SJCRH30 (cell line): ENCODE data around the gene RAF1. TPM values are rescaled to one million over a fixed set of nuclear protein-coding genes. Genes with fewer than 3 reads are reported as not detected.
A peak's percentile ranks its signal among the peaks of the same experiment; 100 is the strongest.
"Not testable (repeated sequence)": the region's sequence is repeated elsewhere in the genome, so short reads cannot be mapped to it uniquely, and the experiment has no call there.

Source experiments
- DNase-seq, 2 experiments: peaks; one replicate each; pipeline ENCODE4 v3.0.0-alpha.2; 2015 to 2020
- H3K27ac ChIP-seq: fragments of 250-450 bp; sonication (Bioruptor Pico); 2 replicates; pipeline ENCODE4 v1.5.1; 2020; ENCODE audit warnings: mild to moderate bottlenecking, moderate library complexity
- H3K27me3 ChIP-seq: fragments of 250-450 bp; sonication (Bioruptor Pico); 2 replicates; pipeline ENCODE4 v1.5.1; 2020; ENCODE audit warnings: mild to moderate bottlenecking, moderate library complexity
- H3K36me3 ChIP-seq: fragments of 250-450 bp; sonication (Bioruptor Pico); 2 replicates; pipeline ENCODE4 v1.5.1; 2020; ENCODE audit warnings: mild to moderate bottlenecking, moderate library complexity
- H3K4me1 ChIP-seq: fragments of 250-450 bp; sonication (Bioruptor Pico); 2 replicates; pipeline ENCODE4 v1.5.1; 2020; ENCODE audit warnings: mild to moderate bottlenecking, moderate library complexity
- H3K4me3 ChIP-seq: fragments of 250-450 bp; sonication (Bioruptor Pico); 2 replicates; pipeline ENCODE4 v1.5.1; 2020; ENCODE audit warnings: mild to moderate bottlenecking, moderate library complexity
- H3K9me3 ChIP-seq: fragments of 250-450 bp; sonication (Bioruptor Pico); replicated peaks from 2 replicates; pipeline ENCODE4 v1.5.1; 2020; ENCODE audit warnings: mild to moderate bottlenecking, moderate library complexity
- total RNA-seq: library from RNA; depleted of rRNA; stranded (reverse); fragments of >200 nt; shearing (Covaris generic); gene quantifications from 2 replicates; pipeline ENCODE4 v1.2.3, GENCODE V29; 2014

The RAF1 gene
- total RNA-seq, 1 experiment from 2014 or later, result 129 TPM

- Histone ChIP-seq H3K4me1 (peaks cover 24% of the 10 kb centered on the region), H3K36me3 (no peaks in the 10 kb centered on the region), H3K27ac (peak overlapping the region; percentile 98), H3K27me3 (no peaks in the 10 kb centered on the region), H3K4me3 (peak overlapping the region; percentile 97), H3K9me3 (no peaks in the 10 kb centered on the region)
- DNase-seq, result no peak
Measured at GRCh38 chr3:12661926-12662592, 1.9 kb downstream of the RAF1 start.

- H3K4me1 ChIP-seq, result peaks cover 25% of the 10 kb centered on the region
- not testable (repeated sequence) for H3K27me3 ChIP-seq, H3K9me3 ChIP-seq, DNase-seq, H3K4me3 ChIP-seq, H3K36me3 ChIP-seq, H3K27ac ChIP-seq
Measured at GRCh38 chr3:12661375-12661774, 2.5 kb downstream of the RAF1 start.

GRCh38 chr3:12660196-12660595, 3.7 kb downstream of the RAF1 start:
- Histone ChIP-seq H3K4me3 (no peak overlapping the region), H3K27ac (no peak overlapping the region)
- DNase-seq, result no peak

GRCh38 chr3:12659316-12660015, 4.5 kb downstream of the RAF1 start:
- Histone ChIP-seq H3K9me3 (no peaks in the 10 kb centered on the region), H3K36me3 (no peaks in the 10 kb centered on the region), H3K27me3 (no peaks in the 10 kb centered on the region), H3K4me1 (peaks cover 25% of the 10 kb centered on the region), H3K27ac (peak overlapping the region; percentile 45), H3K4me3 (no peak overlapping the region)
- DNase-seq, result no peak

More at GRCh38 chr3:12660196-12660595, 3.7 kb downstream of the RAF1 start:
- Histone ChIP-seq H3K27me3 (no peaks in the 10 kb centered on the region), H3K4me1 (peaks cover 25% of the 10 kb centered on the region), H3K36me3 (no peaks in the 10 kb centered on the region), H3K9me3 (no peaks in the 10 kb centered on the region)

GRCh38 chr3:12658593-12659058, 5.3 kb downstream of the RAF1 start:
- DNase-seq, result peak in 1 of 2 experiments; percentile 27
- H3K4me3 ChIP-seq, result no peak overlapping the region
- H3K27ac ChIP-seq, result peak overlapping the region; percentile 45
- H3K9me3 ChIP-seq, result no peaks in the 10 kb centered on the region
- no peaks in the 10 kb centered on the region for H3K27me3 ChIP-seq
- H3K36me3 ChIP-seq, result no peaks in the 10 kb centered on the region
- peaks cover 25% of the 10 kb centered on the region for H3K4me1 ChIP-seq

GRCh38 chr3:12656850-12657249, 7.1 kb downstream of the RAF1 start:
- no peak for DNase-seq
- no peak overlapping the region for H3K27ac ChIP-seq
- H3K4me1 ChIP-seq, result peaks cover 25% of the 10 kb centered on the region
- H3K9me3 ChIP-seq, result no peaks in the 10 kb centered on the region
- H3K27me3 ChIP-seq, result no peaks in the 10 kb centered on the region
- H3K36me3 ChIP-seq, result no peaks in the 10 kb centered on the region
- H3K4me3 ChIP-seq, result no peak overlapping the region

GRCh38 chr3:12656193-12656592, 7.7 kb downstream of the RAF1 start:
- no peak overlapping the region for H3K27ac ChIP-seq

GRCh38 chr3:12655701-12656100, 8.2 kb downstream of the RAF1 start:
- no peak for DNase-seq
- H3K4me3 ChIP-seq, result no peak overlapping the region
- no peaks in the 10 kb centered on the region for H3K36me3 ChIP-seq

More at GRCh38 chr3:12656193-12656592, 7.7 kb downstream of the RAF1 start:
- Histone ChIP-seq H3K36me3 (no peaks in the 10 kb centered on the region), H3K4me1 (peaks cover 25% of the 10 kb centered on the region), H3K9me3 (no peaks in the 10 kb centered on the region), H3K27me3 (no peaks in the 10 kb centered on the region), H3K4me3 (no peak overlapping the region)
- DNase-seq, result no peak

GRCh38 chr3:12653747-12654146, 10.2 kb downstream of the RAF1 start:
- H3K27me3 ChIP-seq, result no peaks in the 10 kb centered on the region
- no peaks in the 10 kb centered on the region for H3K36me3 ChIP-seq
- H3K4me1 ChIP-seq, result peaks cover 12% of the 10 kb centered on the region
- no peaks in the 10 kb centered on the region for H3K9me3 ChIP-seq
- no peak overlapping the region for H3K4me3 ChIP-seq
- no peak for DNase-seq
- H3K27ac ChIP-seq, result no peak overlapping the region

More at GRCh38 chr3:12655701-12656100, 8.2 kb downstream of the RAF1 start:
- H3K4me1 ChIP-seq, result peaks cover 25% of the 10 kb centered on the region
- no peaks in the 10 kb centered on the region for H3K9me3 ChIP-seq
- no peaks in the 10 kb centered on the region for H3K27me3 ChIP-seq
- no peak overlapping the region for H3K27ac ChIP-seq

- Histone ChIP-seq H3K9me3 (no peaks in the 10 kb centered on the region), H3K36me3 (no peaks in the 10 kb centered on the region), H3K27me3 (no peaks in the 10 kb centered on the region), H3K4me3 (no peak overlapping the region), H3K27ac (no peak overlapping the region), H3K4me1 (peaks cover 4% of the 10 kb centered on the region; the same call in 1 of the 2 replicates)
- DNase-seq, result no peak
Measured at GRCh38 chr3:12648384-12648959, 15.4 kb downstream of the RAF1 start.

GRCh38 chr3:12644331-12644937, 19.5 kb downstream of the RAF1 start:
- Histone ChIP-seq H3K4me1 (peaks cover 7% of the 10 kb centered on the region; the same call in 1 of the 2 replicates), H3K4me3 (no peak overlapping the region), H3K27me3 (no peaks in the 10 kb centered on the region), H3K36me3 (no peaks in the 10 kb centered on the region), H3K9me3 (0 out of 2 replicates have a peak, but pooled peaks cover 4% of the 10 kb centered on the region), H3K27ac (no peak overlapping the region)
- no peak for DNase-seq

- 0 out of 2 replicates have a peak, but pooled peaks cover 4% of the 10 kb centered on the region for H3K9me3 ChIP-seq
- DNase-seq, result no peak
- no peaks in the 10 kb centered on the region for H3K36me3 ChIP-seq
- H3K27me3 ChIP-seq, result no peaks in the 10 kb centered on the region
- H3K27ac ChIP-seq, result no peak overlapping the region
- H3K4me3 ChIP-seq, result no peak overlapping the region
- H3K4me1 ChIP-seq, result peaks cover 7% of the 10 kb centered on the region; the same call in 1 of the 2 replicates
Measured at GRCh38 chr3:12643724-12644123, 20.2 kb downstream of the RAF1 start.

- no peak for DNase-seq
- no peaks in the 10 kb centered on the region for H3K27me3 ChIP-seq
- H3K4me3 ChIP-seq, result no peak overlapping the region
Measured at GRCh38 chr3:12643010-12643380, 20.9 kb downstream of the RAF1 start.

GRCh38 chr3:12640853-12641252, 23.1 kb downstream of the RAF1 start:
- not testable (repeated sequence) for H3K27ac ChIP-seq, H3K4me3 ChIP-seq, H3K36me3 ChIP-seq, H3K9me3 ChIP-seq, H3K27me3 ChIP-seq, DNase-seq, H3K4me1 ChIP-seq

More at GRCh38 chr3:12643010-12643380, 20.9 kb downstream of the RAF1 start:
- no peaks in the 10 kb centered on the region for H3K36me3 ChIP-seq
- no peak overlapping the region for H3K27ac ChIP-seq
- peaks cover 7% of the 10 kb centered on the region; the same call in 1 of the 2 replicates for H3K4me1 ChIP-seq
- H3K9me3 ChIP-seq, result 0 out of 2 replicates have a peak, but pooled peaks cover 4% of the 10 kb centered on the region
